ENCODE measurements around the gene PAX5. TPM values are rescaled to one million over a fixed set of nuclear protein-coding genes. Genes with fewer than 3 reads are reported as not detected.
A peak's percentile ranks its signal among the peaks of the same experiment; 100 is the strongest.

Gene PAX5
- total RNA-seq, 1 experiment from 2014 or later: not detected

GRCh38 chr9:36861528-36862205 lies 172.4 kb downstream of the PAX5 start:
- intact Hi-C loops (cut with micrococcal nuclease; ENCODE audit: unreplicated experiment): no loop called here
- no peaks in the 10 kb centered on the region for H3K9me3 ChIP-seq (ENCODE audit: insufficient read depth, low read depth)
- no peak overlapping the region for H3K4me3 ChIP-seq
- H3K79me2 ChIP-seq (ENCODE audit: low read depth): no peaks in the 10 kb centered on the region
- POLR2A ChIA-PET (ENCODE audit: unreplicated experiment): no interaction called here
- H2AFZ ChIP-seq: no peak overlapping the region
- no peaks in the 10 kb centered on the region for H3K9me2 ChIP-seq (ENCODE audit: insufficient read depth)
- H3K4me2 ChIP-seq: no peak overlapping the region
- no peaks in the 10 kb centered on the region for H3F3A ChIP-seq (ENCODE audit: insufficient read depth, low read depth)
- no peak for DNase-seq
- no peak overlapping the region for H3K27ac ChIP-seq
- no peaks in the 10 kb centered on the region for H4K20me1 ChIP-seq (ENCODE audit: insufficient read depth)
- H3K27me3 ChIP-seq (ENCODE audit: insufficient read depth, low read depth): peaks cover 30% of the 10 kb centered on the region
- H3K4me1 ChIP-seq (replicated peaks; ENCODE audit: insufficient read depth): no peaks in the 10 kb centered on the region
- H3K36me3 ChIP-seq (ENCODE audit: low read depth): no peaks in the 10 kb centered on the region
- no TSS peak for BruUV-seq (replicated peaks)
- CTCF ChIA-PET: no interaction called here
- no peak for TF ChIP-seq EZH2 (IDR thresholded peaks at IDR 0.05; ENCODE audit: low read depth)
- TF ChIP-seq CTCF (conservative IDR thresholded peaks at IDR 0.05): no peak

GRCh38 chr9:36858805-36859375 lies 175.2 kb downstream of the PAX5 start:
- Histone ChIP-seq H3F3A (ENCODE audit: insufficient read depth, low read depth) (no peaks in the 10 kb centered on the region), H3K9me3 (ENCODE audit: insufficient read depth, low read depth) (no peaks in the 10 kb centered on the region), H3K79me2 (ENCODE audit: low read depth) (no peaks in the 10 kb centered on the region), H3K27me3 (ENCODE audit: insufficient read depth, low read depth) (peaks cover 28% of the 10 kb centered on the region), H3K27ac (no peak overlapping the region), H3K9me2 (ENCODE audit: insufficient read depth) (no peaks in the 10 kb centered on the region), H3K4me1 (replicated peaks; ENCODE audit: insufficient read depth) (no peaks in the 10 kb centered on the region), H4K20me1 (ENCODE audit: insufficient read depth) (no peaks in the 10 kb centered on the region), H2AFZ (no peak overlapping the region), H3K4me2 (no peak overlapping the region), H3K4me3 (no peak overlapping the region), H3K36me3 (ENCODE audit: low read depth) (no peaks in the 10 kb centered on the region)
- BruUV-seq (replicated peaks): no TSS peak
- intact Hi-C loops (cut with micrococcal nuclease; ENCODE audit: unreplicated experiment): no loop called here
- no peak for TF ChIP-seq CTCF (conservative IDR thresholded peaks at IDR 0.05)
- no peak for TF ChIP-seq EZH2 (IDR thresholded peaks at IDR 0.05; ENCODE audit: low read depth)
- DNase-seq: peak in 1 of 2 experiments; percentile 10
- ChIA-PET POLR2A (ENCODE audit: unreplicated experiment) (no interaction called here), CTCF (no interaction called here)

- no peak overlapping the region for H3K27ac ChIP-seq
- H3K79me2 ChIP-seq (ENCODE audit: low read depth): no peaks in the 10 kb centered on the region
- no TSS peak for BruUV-seq (replicated peaks)
- H3K9me3 ChIP-seq (ENCODE audit: insufficient read depth, low read depth): no peaks in the 10 kb centered on the region
- H2AFZ ChIP-seq: no peak overlapping the region
- ChIA-PET POLR2A (ENCODE audit: unreplicated experiment) (interaction anchor here (0.6 kb wide), 1 partner anchor 69 kb away, joined by 3 read pairs; no protein-coding TSS in a partner anchor), CTCF (interaction anchor here (0.6 kb wide), 1 partner anchor 189 kb away, joined by 18 read pairs; no protein-coding TSS in a partner anchor)
- peak in 1 of 2 experiments; percentile 55 for DNase-seq
- H3K4me2 ChIP-seq: no peak overlapping the region
- no peaks in the 10 kb centered on the region for H4K20me1 ChIP-seq (ENCODE audit: insufficient read depth)
- TF ChIP-seq CTCF (conservative IDR thresholded peaks at IDR 0.05): peak; percentile 32; the same call in 1 of the 2 replicates
- no peak for TF ChIP-seq EZH2 (IDR thresholded peaks at IDR 0.05; ENCODE audit: low read depth)
- H3K36me3 ChIP-seq (ENCODE audit: low read depth): no peaks in the 10 kb centered on the region
- H3K27me3 ChIP-seq (ENCODE audit: insufficient read depth, low read depth): peaks cover 42% of the 10 kb centered on the region; the same call in 1 of the 2 replicates
- no peaks in the 10 kb centered on the region for H3K9me2 ChIP-seq (ENCODE audit: insufficient read depth)
- H3K4me1 ChIP-seq (replicated peaks; ENCODE audit: insufficient read depth): no peaks in the 10 kb centered on the region
- no peaks in the 10 kb centered on the region for H3F3A ChIP-seq (ENCODE audit: insufficient read depth, low read depth)
- no peak overlapping the region for H3K4me3 ChIP-seq
- intact Hi-C loops (cut with micrococcal nuclease; ENCODE audit: unreplicated experiment): no loop called here
Measured at GRCh38 chr9:36855448-36856315, 178.4 kb downstream of the PAX5 start.
